ENCODE data around the gene KITLG.
"Not testable (repeated sequence)": the region's sequence is repeated elsewhere in the genome, so short reads cannot be mapped to it uniquely, and the experiment has no call there.

The KITLG gene

DNA sequence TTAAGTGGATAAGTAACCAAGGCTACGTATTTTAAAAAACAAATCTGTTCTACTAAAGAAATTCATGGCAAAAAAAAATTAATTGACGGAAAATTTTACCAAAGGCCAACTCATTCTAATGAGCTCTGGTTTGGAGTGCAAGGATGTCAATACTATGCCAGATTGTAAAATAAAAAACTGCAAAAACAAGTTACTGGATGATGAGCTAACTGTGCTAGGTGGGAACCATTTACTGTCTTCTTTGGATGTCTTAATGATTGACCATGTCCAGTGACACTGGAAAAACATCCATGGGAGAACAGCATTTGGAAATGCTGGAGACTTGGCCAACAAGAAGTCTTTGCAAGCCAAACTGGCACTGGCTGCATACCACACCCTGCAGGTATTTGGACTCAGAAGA is 41.6 kb downstream of the KITLG start:
- no peak for DNase-seq

DNA sequence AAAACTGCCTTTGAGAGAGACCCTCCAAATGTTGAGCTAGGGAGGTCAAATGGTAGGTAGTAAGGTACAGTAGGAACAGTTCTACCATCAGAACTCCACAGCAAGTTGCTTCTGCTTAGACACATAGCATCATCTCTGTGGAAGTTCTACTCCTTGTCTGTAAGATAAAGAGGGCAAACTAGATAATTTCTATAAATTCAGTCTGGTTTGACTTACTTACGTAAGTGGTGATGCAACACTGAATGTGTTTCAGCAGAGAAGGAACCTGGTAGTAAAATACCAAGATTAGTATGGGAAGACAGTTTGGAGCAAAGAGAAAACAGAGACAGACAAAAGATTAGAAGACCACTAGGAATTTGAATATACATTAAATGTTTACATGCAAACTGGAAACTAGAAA is 42.0 kb downstream of the KITLG start:
- DNase-seq: peak in 2 of 4 experiments; percentile 6 to 23

DNA sequence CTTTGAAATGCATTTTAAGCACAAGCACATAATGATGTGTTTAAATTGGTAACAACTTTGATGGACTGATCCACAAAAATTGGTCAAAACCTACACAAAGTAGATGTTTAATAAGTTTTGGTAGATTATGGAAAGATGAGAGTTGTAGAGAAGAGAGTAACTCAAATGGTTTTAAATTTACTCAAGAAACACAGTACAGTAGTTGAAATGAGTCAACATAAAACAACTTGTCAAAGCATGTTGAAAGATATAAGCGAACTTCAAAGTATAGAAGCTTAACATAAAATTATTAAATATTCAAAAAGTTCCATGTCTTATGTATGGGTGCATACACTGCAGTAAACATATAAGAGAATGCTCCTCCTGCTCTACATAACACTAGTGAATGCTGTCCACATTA is 49.4 kb downstream of the KITLG start:
- DNase-seq: no peak

DNA sequence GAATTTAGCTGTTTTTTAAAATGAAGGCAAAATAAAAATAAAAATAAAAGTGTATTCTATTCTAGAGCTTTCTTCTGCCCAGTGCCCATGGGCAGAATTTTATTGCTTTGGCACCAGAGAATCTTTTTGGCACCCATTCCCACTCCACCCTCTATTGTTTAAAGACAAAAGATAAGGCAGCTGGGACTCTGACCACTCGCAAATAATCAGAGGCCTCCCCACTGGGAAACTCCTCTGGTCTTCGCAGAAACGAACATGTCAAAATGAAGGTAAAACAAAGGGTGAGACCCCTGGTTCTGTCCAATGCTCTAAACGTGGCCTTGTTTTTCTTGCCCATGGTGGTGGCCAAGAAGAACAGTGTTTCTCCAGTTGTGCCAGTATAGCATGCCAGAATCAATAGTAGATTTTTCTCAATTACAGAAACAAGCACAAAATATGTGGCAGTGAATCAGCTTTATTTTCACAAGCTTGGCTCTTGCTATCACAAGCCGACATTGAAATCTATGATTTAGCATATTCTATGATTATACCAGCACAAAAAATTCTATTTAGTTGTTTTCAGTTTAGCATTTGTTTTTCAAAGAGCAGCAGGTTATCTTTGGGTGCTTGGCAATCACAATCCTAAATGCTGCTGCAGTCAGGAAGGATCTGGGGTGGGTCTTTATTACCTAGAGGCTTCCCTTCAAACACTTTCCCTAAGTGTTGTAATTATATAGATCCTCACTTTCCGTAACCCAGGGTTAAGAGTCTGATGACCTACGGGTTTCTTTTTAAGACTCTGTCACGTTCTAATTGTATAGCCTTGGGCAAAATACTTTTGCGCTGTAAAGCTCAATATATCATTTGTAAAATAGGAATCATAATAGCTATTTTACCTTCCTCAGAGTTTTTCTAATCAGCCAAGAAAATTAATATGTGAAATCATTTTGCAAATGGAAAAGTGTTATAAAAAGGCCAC is 50.5 kb downstream of the KITLG start:
- DNase-seq: no peak

DNA sequence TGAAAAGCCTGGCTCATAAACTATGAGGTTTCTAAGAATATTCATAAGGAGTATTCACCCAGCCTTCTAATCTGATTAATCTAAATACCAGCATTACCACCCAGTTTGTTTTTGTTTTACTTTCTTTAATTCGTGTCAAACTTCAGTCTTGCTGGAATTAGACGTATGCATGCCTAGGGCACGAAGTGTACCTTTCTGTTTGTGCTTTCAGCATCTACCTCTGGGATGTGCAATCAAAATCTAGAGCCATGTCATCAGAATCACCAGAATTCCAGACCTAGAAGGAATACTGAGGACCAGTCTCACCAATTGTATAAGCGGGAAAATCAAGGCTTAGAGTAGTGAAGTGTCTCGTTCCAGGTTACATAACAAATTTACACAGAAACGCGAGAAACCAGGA is 57.3 kb downstream of the KITLG start:
- DNase-seq: no peak

DNA sequence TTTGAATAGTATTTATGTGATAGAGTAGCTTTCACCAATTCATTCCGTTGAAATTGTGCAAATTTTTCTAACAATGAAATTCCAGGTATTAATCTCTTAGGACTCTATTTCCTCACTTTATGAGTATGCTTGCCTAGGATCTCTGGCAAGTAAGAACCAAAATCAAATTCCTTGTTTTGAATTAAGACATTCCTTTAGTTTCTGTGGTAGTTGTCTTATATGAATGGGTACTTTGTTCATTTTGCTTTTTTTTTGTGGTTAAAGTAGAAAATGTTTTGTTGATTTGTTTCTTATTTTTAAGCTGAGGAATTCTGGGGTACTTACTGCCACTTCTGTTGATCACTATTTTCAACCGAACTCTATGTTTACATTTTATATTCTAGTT is 59.8 kb downstream of the KITLG start:
- no peak for DNase-seq

DNA sequence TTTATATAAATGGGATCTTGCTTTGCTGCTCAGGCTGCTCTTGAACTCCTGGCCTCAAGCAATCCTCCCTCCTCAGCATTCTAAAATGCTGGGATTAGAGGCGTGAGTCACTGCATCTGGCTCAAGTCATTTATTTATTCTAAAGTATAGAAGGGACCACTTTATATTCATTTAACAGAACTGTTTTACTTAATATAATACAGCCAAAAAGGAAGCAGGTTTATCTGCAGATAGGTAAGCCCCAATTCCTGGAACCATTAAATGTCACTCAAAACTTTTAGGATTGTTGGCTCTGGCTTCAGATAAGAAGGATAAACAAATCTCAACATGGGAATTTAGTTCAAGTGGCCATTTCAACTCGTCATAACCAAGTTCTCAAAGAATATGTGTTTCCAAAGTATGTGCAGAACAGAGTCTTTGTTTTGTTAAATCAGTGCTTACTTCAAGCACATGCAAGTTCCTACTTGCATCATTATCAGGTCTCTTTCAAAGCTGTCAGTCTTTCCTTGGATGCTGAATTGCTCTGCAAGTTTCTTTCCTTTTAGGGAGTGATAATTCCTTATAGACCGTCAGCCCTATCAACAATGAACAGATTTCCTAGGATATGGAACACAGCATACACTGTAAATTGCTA is 60.4 kb downstream of the KITLG start:
- DNase-seq: no peak

DNA sequence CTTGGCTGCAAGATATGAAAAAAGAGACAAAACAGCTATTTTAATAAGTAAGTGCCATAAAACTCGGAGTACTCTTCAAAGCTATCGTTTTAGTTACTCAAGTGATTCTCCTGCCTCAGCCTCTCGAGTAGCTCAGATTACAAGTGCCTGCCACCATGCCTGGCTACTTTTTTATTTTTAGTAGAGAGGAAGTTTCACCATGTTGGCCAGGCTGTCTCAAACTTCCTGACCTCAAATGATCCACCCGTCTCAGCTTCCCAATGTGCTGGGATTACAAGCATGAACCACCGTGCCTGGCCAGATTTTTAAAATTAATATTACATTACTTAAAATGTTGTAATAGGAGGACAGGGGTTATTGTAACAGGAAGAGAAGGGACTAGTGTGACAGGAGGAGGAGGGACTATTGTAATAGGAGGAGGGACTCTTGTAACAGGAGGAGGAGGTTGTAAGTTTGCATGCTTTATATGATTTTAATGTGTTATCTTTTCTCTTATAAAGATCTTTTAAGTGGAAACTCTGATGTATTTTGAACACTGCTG is 61.3 kb downstream of the KITLG start:
- peak; percentile 10 to 44 (median 28) for DNase-seq

DNA sequence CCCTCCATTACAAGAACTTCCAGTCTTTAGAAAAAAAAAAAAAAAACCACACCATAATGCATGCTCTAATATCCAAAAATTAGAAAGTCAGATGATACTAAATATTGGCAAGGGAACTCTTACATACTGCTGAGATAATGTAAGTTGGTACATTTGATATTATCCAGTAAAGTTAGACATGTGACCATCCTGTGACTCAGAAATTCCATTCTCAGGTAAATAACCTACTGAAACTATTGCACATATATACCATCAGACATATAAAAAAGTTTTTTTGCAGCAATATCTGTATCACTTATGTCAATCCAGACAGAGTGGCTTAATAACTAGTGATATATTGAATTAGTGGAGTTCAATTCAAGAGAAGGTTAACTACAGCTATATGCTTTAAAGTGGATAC is 63.5 kb downstream of the KITLG start:
- no peak for DNase-seq

DNA sequence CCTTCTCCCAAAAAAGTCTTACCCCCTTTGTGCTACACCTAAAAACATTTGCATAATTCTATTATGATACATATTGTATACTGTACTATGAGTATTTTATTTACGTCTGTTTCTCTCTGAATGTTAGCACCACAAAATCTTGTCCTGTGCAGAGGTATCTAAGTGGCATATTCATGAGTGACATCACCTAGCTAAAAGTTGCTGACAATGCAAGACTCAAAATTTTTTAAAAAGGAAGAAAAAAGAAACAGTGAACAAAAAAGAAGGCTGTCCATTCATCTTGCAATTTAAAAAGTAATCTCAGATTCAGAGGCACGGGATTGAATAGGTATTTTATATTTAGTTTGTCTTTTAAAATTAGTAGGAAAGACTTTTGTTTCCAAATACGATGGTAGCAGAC is 69.4 kb downstream of the KITLG start:
- no peak for DNase-seq

DNA sequence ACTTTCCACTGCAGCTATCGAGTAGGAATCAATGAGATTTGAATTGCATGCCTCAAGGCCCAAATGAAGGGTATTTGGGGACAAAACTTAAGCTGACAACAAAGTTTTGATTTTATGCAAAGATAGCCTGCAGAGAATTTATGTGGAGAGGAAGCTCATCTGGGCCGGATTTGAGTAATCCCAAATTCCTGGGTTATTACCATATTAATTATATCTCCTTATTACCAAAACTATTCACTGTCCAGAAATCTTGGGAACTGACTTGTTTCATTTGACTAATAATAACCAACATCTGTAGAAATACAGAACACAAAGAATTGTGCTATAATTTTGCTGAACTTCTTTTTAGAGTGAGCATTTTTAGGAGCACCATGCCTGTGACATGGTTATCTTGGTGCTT is 70.4 kb downstream of the KITLG start:
- no peak for DNase-seq

DNA sequence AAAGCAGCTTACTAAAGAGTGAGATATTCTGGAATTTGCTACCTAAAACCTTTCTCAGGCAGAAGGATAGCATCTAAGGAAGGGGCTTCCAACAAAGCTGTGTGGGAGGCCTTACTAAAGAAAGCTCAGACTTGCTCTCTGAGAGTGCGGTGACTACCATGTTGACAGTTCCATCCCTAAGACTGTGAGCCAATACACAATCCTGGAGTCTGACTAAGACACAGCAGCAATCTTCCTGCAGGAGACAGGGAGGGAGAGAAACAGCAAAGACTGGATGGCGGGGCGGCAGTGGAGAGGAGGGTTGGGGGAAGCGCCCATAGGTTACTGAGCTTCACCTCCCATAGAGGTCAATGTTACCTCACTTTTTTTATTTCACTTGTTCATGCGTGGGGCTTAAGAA is 70.9 kb downstream of the KITLG start:
- DNase-seq: no peak

DNA sequence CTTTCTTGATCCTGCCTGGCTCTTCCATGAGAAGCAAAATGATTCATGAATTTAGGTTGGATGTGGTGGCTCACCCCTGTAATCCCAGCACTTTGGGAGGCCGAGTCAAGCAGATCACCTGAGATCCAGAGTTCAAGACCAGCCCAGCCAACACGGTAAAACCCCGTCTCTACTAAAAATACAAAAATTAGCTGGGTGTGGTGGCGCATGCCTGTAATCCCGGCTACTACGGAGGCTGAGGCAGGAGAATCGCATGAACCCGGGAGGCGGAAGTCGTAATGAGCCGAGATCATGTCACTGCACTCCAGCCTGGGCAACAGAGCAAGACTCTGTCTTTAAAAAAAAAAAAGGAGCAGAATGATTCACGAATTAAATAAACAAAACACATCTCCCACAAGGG is 72.4 kb downstream of the KITLG start:
- not testable (repeated sequence) for DNase-seq

DNA sequence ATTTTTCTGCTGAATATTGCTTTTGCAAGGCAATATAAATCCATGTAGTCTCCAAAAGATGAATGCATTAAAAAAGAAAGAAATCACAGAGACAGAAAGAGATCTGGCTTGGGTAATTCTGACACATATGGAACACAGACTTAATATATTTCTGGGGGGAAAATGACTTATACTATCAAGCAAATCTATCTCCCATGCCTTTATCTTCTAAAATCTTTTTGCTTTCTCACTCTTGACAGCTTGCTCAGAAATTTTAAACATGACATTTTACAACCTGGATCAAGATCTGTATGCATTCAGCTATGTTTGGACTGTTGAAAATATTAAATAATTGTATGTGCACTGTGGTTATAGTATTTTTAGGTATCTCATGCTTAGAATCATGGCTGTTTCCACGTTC is 73.0 kb downstream of the KITLG start:
- no peak for DNase-seq

DNA sequence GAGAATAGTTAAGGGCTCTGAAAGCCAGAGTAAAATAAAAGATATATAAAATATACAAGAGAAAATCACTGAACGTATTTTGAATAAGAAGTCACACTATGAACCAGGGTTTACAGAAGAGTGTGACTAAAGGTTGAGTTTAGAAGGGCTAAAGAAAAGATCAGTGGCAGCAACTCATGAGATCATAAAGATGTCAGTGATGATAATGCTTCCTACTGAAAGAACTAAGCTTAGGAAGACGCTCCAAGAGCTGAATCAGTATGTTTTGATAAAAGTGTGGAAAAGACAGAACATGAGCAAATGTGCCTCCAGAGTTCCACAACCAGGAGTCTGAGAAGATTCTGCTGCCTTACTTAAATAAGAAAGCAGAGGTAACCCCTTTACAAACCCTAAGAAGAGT is 74.6 kb downstream of the KITLG start:
- no peak for DNase-seq

DNA sequence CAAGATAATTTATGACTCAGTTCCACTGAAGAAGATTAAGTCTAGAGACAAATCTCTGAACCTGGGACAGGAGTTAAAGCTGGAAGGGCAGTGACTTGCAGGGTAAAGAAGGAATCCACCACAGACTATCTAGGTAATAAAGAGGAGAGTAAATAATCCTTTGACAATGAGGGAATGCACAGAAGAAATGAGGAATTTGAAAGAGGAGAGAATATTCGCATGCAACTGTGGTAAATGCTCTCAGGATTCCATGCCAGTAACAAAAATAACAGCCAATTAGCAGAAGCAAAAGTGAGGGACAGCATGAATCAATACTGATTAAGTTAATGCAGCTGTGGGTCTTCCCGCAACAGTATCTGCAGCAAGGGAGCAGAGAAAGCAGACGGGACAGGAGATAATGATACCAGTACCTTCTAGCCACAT is 77.0 kb downstream of the KITLG start:
- DNase-seq: no peak

DNA sequence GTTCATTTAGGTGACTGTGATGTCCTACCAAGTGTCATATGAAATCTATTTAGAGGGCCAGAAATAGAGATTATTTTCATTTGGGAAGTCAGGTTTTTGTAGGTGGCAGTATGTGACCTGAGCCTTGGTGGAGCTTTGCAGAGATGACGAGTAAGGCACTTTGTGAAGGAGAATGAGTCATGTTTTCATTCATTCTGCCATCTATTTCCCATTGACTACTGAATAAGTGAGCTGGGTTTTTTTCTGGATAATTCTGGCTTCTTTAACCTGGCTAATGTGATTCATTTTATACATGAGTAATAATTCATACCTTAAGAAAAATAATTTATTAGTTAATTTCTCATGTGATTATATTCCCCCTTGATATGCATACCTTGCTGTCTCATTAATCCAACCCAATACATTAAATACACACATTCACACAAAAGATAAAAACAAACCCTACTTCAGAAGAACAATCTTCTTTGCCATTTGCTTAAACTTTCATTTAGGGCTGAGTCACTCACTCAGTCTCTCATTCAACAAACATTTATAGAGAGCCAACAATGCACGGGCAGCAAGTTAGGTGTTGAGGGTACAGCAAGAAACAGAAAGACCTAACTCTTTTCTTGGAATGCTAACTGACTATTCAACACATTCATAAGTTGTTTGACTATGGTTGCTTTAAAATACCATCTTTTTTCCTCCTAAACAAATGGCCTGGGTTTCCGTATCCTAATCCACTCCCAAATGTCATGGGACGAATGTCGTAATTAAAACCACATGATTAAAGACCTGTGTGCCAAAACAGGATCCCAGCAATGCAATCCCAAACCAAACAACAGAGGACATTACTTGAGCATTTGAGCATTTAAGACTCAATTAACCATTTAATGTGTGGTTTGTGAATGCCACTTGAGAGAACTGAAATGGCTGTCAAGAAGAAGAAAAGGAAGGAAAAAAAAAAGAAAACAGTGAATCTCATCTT is 78.0 kb downstream of the KITLG start:
- no peak for DNase-seq

DNA sequence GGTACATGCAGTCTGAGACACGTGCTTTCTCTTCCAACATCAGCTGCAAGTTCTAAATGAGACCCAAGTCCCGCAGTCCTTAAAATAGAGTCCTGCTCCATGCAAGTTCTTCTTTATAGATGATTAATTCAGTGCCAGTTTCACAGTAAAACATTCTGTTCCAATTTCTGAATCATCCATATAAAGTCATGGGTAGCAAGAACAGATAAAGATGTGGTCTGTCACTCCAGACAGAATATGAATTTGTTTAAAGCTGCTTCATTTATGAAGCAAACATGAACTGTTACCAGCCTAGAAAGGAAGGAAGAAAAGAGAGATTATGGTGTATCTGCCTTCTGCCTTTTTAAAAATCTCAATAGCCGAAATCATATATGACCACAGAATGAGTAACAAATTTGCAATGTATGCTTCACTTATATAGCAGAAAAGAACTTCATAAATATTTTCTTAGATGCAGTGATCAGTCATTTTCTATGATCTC is 83.3 kb downstream of the KITLG start:
- DNase-seq: no peak

DNA sequence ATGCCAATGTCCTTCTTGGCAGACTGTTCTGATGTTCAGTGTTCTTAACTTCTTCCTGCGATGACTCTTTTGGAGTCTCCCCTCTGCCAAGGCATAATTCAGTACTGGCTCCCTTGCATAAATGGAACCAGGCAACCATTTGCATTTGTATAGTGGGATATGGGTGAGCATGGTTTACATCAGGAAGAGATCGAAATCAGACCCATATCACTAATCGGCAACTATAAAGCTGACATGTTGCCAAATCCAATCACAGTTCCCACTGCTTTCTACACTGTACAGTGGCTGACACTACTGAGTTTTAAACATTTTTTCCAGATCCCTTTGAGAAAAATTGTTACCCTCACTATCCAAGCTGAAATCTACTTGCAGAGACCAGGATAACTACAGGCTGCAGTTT is 83.8 kb downstream of the KITLG start:
- DNase-seq: no peak

DNA sequence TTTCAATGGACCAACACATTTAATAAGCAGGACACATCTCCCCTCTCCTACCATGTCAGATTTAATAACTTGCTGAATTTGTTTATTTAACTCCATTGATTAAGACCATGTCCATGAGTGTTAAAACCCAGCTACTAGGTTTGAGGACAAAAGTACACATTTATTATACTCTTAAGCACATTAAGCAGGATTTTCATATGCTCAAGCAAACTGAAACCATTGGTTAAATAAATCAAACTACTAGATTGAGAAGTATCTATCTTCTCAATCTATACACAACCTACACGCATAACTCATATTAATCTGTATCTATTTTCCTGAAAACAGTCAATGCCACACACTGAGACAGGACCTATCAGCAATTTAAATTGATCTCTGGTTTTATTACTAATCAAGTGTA is 85.2 kb downstream of the KITLG start:
- DNase-seq: no peak

DNA sequence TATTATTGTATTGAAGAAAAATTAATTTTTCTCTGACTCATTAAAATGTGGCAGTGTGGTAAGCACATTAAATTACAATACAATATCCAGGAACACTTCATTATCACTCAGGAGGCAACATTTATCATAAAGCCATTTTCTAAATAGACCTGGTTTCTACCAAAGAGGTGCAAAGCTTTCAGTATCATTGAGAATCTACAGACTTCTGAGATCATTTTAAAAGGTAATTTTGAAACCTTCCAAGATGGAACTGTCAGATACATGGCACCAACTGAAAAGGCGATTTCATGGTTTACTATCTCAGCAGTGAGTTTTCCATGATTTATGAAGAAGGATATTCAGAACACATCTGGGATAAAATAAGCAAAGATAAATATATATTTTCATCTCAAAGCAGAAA is 85.8 kb downstream of the KITLG start:
- no peak for DNase-seq

DNA sequence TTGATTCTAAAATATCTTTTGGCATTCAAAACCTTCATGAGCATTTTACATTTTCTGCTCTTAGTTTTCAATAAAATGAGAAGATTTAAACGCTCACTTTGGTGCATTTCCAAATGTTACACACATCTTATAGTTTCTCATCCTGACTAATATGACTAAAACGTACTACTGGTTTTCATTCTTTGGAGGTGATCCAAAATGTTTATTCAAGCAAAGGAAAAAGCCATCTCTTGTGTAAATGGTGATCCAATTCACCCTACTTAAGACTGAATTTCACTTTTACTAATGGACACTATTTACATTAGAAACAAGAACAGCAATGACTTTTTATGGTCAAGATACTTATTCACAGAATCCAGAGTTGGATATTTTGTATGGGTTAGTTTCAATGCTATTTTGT is 86.6 kb downstream of the KITLG start:
- no peak for DNase-seq

DNA sequence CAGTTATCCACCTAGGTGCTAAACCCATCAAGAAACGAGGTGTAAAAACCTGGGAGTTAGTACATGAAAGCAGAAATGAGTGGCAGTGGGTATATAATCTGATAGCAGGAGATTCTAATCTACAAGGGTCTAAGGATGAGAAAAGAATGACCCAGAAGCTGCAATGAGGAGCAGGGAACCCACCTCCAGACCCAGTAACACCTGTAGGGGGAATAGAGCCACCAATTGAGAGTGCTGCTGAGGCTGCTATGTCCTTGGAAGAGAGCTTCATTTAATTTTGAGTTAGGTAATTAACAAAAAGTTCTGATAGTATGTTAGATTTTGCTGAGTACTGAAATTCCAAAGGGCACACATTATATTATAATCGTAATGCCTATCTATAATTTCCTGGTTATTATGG is 89.8 kb downstream of the KITLG start:
- DNase-seq: no peak
